HFF-Myc (cell line): ENCODE results near the gene CYB561.
"Not testable (repeated sequence)": the region's sequence is repeated elsewhere in the genome, so short reads cannot be mapped to it uniquely, and the experiment has no call there.

ENCODE experiments used
- DNase-seq: peaks from one replicate; pipeline ENCODE4 v3.0.0-alpha.2; 2011; ENCODE audit warnings: low read depth; ENCODE audit errors: extremely low read depth
- H3K4me3 ChIP-seq: replicated peaks from 2 replicates; pipeline ENCODE4 v1.5.1; 2011; ENCODE audit warnings: low read depth, mild to moderate bottlenecking, control low read depth, low read length
- TF ChIP-seq, protein P1 (sequence below): IDR thresholded peaks from 2 replicates; pipeline ENCODE4 v1.5.1; 2012; ENCODE audit warnings: mild to moderate bottlenecking, low read depth, low read length, control low read depth; ENCODE audit errors: missing control alignments

CYB561 gene

DNA sequence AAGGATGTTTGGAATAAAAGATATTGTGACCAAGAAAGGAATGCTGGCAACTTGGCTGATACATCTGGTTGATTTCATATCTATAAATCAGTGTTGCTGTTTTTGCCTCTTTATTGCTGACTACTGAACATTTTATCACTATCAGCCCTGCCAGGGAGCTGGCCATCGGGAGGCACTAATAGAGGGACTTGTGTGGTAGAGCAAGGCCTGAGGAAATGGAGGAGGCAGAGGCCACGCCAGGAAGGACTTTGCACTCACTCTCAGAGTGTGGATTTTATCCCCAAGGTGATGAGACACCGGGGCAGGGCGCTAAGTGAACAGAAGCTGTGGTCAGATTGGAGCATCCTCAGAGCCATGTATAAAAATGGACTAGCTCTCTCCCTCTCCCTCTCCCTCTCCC, 9.3 kb upstream of the CYB561 start:
- TF ChIP-seq, protein P1, sequence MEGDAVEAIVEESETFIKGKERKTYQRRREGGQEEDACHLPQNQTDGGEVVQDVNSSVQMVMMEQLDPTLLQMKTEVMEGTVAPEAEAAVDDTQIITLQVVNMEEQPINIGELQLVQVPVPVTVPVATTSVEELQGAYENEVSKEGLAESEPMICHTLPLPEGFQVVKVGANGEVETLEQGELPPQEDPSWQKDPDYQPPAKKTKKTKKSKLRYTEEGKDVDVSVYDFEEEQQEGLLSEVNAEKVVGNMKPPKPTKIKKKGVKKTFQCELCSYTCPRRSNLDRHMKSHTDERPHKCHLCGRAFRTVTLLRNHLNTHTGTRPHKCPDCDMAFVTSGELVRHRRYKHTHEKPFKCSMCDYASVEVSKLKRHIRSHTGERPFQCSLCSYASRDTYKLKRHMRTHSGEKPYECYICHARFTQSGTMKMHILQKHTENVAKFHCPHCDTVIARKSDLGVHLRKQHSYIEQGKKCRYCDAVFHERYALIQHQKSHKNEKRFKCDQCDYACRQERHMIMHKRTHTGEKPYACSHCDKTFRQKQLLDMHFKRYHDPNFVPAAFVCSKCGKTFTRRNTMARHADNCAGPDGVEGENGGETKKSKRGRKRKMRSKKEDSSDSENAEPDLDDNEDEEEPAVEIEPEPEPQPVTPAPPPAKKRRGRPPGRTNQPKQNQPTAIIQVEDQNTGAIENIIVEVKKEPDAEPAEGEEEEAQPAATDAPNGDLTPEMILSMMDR, result no peak
- DNase-seq, result no peak
- H3K4me3 ChIP-seq, result no peak overlapping the region

DNA sequence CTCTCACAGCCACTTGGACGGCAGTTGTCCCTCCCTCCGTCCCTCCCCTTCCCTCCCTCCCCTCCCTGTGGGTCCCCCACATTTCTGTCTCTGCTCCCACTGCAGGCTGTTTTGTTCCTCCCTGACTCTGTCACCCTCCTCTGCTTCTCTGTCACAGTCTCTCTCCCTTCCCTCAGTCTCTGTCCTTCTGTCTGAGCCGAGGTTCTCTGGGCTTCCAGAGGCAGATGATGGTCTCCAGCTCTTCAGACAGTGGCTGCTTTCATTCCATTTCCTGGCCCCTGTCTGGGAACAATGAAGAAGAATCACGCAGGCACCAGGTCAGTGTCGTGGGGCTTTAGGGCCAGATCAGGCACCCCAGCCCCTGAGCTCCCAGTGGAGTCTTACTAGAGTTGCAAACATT, 8.8 kb upstream of the CYB561 start:
- TF ChIP-seq, protein P1, result no peak
- H3K4me3 ChIP-seq, result no peak overlapping the region

GRCh38 chr17:63454357-63454756, 8.3 kb upstream of the CYB561 start:
- not testable (repeated sequence) for DNase-seq, H3K4me3 ChIP-seq

More for the DNA sequence above, 8.8 kb upstream of the CYB561 start:
- DNase-seq, result no peak

DNA sequence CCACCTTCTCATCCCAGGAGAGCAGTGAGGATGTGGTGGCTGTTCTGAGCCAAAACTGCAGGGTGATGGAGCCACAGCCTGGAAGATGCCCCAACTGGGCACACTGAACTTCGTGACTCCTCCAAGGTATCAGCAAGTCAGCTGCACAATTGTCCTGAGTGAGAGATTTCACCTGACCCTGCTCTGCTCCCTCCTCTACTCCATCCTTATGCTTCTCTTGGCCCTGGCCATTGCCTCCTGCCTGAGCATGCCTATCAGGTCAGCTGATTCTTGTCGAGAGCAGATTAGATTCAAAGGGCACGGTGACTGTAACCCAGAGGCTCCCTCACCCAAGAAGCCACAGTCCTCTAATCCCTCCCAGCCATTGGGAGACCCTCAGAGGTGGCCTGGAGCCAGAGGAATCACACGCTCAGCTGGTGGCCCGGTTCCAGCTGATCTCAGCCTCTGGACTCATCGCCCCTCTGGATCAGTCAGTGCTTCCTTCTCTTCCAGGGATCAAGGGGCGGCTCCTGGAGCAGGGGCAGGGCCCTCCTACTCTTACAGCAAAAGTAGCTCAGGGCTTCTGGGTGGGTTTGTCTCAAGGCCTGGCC, 7.0 kb upstream of the CYB561 start:
- TF ChIP-seq, protein P1, result no peak
- DNase-seq, result no peak
- H3K4me3 ChIP-seq, result no peak overlapping the region

- H3K4me3 ChIP-seq, result no peak overlapping the region
- no peak for DNase-seq
- TF ChIP-seq, protein P1, result no peak
Measured at GRCh38 chr17:63452046-63452961, 6.2 kb upstream of the CYB561 start.

DNA sequence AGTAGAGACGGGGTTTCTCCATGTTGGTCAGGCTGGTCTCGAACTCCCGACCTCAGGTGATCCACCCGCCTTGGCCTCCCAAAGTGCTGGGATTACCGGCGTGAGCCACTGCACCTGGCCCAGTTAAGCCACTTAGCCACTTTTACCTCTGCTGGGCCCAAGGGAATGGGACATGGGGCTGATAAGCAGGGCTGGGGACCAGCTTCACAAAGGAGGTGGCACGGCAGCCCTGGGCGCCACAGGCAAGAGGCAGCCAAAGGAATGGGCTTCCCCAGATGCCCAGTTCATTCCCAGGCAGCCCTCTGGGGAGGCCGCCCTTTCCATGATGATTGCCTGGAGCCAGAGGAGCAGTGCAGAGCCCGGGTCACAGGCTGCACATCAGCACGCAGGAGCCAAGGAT, 5.0 kb upstream of the CYB561 start:
- H3K4me3 ChIP-seq, result no peak overlapping the region
- no peak for DNase-seq
- TF ChIP-seq, protein P1, result no peak

- H3K4me3 ChIP-seq, result no peak overlapping the region
- no peak for DNase-seq
- TF ChIP-seq, protein P1, result no peak
Measured at GRCh38 chr17:63450551-63450950, 4.4 kb upstream of the CYB561 start.
